CD4-positive, alpha-beta T cell (primary cell): ENCODE data around the gene SNRNP70. TPM values are rescaled to one million over a fixed set of nuclear protein-coding genes. Genes with fewer than 3 reads are reported as not detected.

Experiments used
- ATAC-seq: fragments of 200-7000 bp; cut with Tn5 transposase; one replicate; pipeline ENCODE4 v1.10.0; 2022; ENCODE audit warnings: mild to moderate bottlenecking; ENCODE audit not compliant: poor library complexity
- CTCF ChIA-PET: fragments of 350-600 bp; sonication (Branson Sonifier 250); formaldehyde crosslinking; loops from one replicate; lab custom pipeline; 2021; ENCODE audit warnings: antibody characterized with exemption, inconsistent platforms; lab: Charles Lee
- POLR2A ChIA-PET: fragments of 350-600 bp; sonication (Branson Sonifier 250); formaldehyde crosslinking; loops from one replicate; lab custom pipeline; 2021; ENCODE audit warnings: antibody characterized with exemption, inconsistent platforms; lab: Charles Lee
- DNase-seq, 14 experiments: peaks; one replicate each; pipeline ENCODE4 v3.0.0-alpha.2; 2013 to 2020; ENCODE audit warnings: mixed read lengths in 2 of 14
- H3K27ac ChIP-seq, 2 donors: one replicate each; pipeline versions ENCODE4 v1.5.1 to v1.7.0; 2013; ENCODE audit warnings: low read length in 2 of 2, low read depth in 1 of 2, mild to moderate bottlenecking in 1 of 2
- H3K27me3 ChIP-seq, 2 experiments: 1 replicate in 1 of 2; 2 replicates in 1 of 2; pipeline versions ENCODE4 v1.6.1 to v1.7.0; 2013; ENCODE audit warnings: low read length in 2 of 2, control low read depth in 1 of 2, mild to moderate bottlenecking in 1 of 2, moderate library complexity in 1 of 2; ENCODE audit not compliant: insufficient read depth in 2 of 2, control insufficient read depth in 1 of 2
- H3K36me3 ChIP-seq: one replicate; pipeline ENCODE4 v1.6.1; 2013; ENCODE audit warnings: low read length, control low read depth; ENCODE audit not compliant: insufficient read depth
- H3K4me1 ChIP-seq: one replicate; pipeline ENCODE4 v1.6.1; 2013; ENCODE audit warnings: low read length, control low read depth; ENCODE audit not compliant: insufficient read depth
- H3K4me3 ChIP-seq: one replicate; pipeline ENCODE4 v1.5.1; 2013; ENCODE audit warnings: mild to moderate bottlenecking, low read length, moderate library complexity
- H3K9me3 ChIP-seq, 2 experiments: 1 replicate in 1 of 2; 2 replicates in 1 of 2; pipeline versions ENCODE4 v1.6.1 to v1.7.0; 2013; ENCODE audit warnings: low read length in 2 of 2, mild to moderate bottlenecking in 2 of 2, control low read depth in 1 of 2, moderate library complexity in 1 of 2; ENCODE audit not compliant: control insufficient read depth in 1 of 2, insufficient read depth in 1 of 2
- H3K27ac Mint-ChIP-seq: one replicate; pipeline ENCODE4 v1.8.0; 2020; ENCODE audit warnings: mixed read lengths
- H3K27me3 Mint-ChIP-seq: one replicate; pipeline ENCODE4 v1.8.0; 2021; ENCODE audit warnings: mixed read lengths
- H3K36me3 Mint-ChIP-seq: one replicate; pipeline ENCODE4 v1.8.0; 2021; ENCODE audit warnings: low read depth, mixed read lengths
- H3K4me1 Mint-ChIP-seq: one replicate; pipeline ENCODE4 v1.8.0; 2021; ENCODE audit warnings: low read depth, mixed read lengths
- H3K4me3 Mint-ChIP-seq: one replicate; pipeline ENCODE4 v1.8.0; 2020; ENCODE audit warnings: mild to moderate bottlenecking, mixed read lengths
- H3K9me3 Mint-ChIP-seq: one replicate; pipeline ENCODE4 v1.8.0; 2020; ENCODE audit warnings: mixed read lengths
- intact Hi-C, 2 experiments: fragments of 100-400 bp; cut with DNase I in 1 of 2; cut with micrococcal nuclease in 1 of 2; formaldehyde crosslinking; loops; one replicate each; pipeline versions ENCODE4 v1.15.1 to v1.9.0; 2023 to 2025; cut with DNase I, micrococcal nuclease
- total RNA-seq, 174 experiments: library from RNA in 2 of 174; stranded (reverse) in 2 of 174; gene quantifications; one replicate each; pipeline ENCODE4 v1.2.3 and lab custom pipeline; 2021 to 2026
- TF ChIP-seq, protein P1 (sequence below): fragments of 200-600 bp; IDR thresholded peaks from one replicate; pipeline ENCODE4 v1.8.0; 2022; ENCODE audit warnings: antibody characterized with exemption, mild to moderate bottlenecking

The SNRNP70 gene
- total RNA-seq, 2 experiments from 2014 or later = 375 to 397 TPM

DNA sequence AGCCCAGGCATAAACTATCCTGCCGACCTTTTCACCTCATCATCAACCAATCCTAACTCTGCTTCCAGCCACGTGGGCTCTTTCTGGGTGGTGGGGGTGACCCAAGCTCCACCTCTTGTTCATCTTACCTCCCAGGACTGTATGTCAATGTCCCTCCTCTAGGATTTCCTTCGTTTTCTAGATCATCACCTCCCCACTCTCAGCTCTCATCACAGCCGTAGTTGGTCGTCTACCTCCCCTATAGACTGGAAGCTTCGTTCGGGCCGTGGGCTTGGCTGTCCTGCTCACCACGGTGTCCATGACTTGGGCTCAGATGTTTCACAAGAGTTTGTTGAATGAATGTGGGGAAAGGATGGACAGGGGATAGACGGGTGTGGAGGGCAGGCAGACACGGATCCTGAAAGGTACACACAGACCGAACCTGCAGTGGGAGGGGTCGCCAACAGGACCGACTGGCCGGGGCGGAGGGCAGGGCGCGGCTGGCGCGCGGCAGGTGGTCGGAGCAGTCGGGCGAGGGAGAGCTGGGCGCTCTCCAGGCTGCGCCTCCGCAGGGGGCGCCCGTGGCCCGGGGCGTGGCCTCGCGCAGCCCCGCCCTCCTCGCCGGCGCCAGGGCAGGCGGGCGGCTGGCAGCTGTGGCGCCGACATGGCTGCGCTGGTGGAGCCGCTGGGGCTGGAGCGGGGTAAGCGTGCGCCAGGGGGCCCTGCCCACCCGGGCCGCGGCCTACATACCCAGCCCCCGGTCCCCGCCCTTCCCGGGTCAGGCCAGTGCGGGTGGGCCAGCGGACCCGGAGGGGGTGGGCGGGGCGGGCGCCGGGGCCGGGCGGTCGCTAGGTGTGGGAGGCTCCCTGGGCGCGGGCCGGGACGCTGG, 28.7 kb downstream of the SNRNP70 start, which contains the start of gene LIN7B:
Gene LIN7B (plus strand): TSS at position 609 of the 868 bp plus-strand sequence. CDS start 35 bp downstream, at position 644.
- ATAC-seq = peak; percentile 65
- H3K27me3 ChIP-seq = no peaks in the 10 kb centered on the region
- no peaks in the 10 kb centered on the region for H3K9me3 ChIP-seq
- H3K4me1 ChIP-seq = peaks cover 36% of the 10 kb centered on the region
- CTCF ChIA-PET = interaction anchor here (0.6 to 2.4 kb wide), 21 partner anchors 9 to 467 kb away, joined by 3 to 43 read pairs (median 5); partner anchors contain the start of genes CGB7, PRRG2 and RUVBL2
- DNase-seq = peak; percentile 54 to 92 (median 70)
- Mint-ChIP-seq H3K4me3 (peak within 1 kb of the TSS; percentile 94), H3K27me3 (no peaks in the 10 kb centered on the region), H3K9me3 (no peaks in the 10 kb centered on the region), H3K27ac (peak within 1 kb of the TSS; percentile 46), H3K4me1 (peaks cover 40% of the 10 kb centered on the region), H3K36me3 (peaks cover 10% of the 10 kb centered on the region)
- POLR2A ChIA-PET = interaction anchor here (0.5 to 2.4 kb wide), 12 partner anchors 8 to 942 kb away, joined by 3 to 13 read pairs (median 3); partner anchors contain the start of genes AKT1S1, GYS1 and RUVBL2
- H3K27ac ChIP-seq = no peak within 1 kb of the TSS
- H3K4me3 ChIP-seq = peak within 1 kb of the TSS; percentile 69
- H3K36me3 ChIP-seq = peaks cover 3% of the 10 kb centered on the region
- TF ChIP-seq, protein P1, sequence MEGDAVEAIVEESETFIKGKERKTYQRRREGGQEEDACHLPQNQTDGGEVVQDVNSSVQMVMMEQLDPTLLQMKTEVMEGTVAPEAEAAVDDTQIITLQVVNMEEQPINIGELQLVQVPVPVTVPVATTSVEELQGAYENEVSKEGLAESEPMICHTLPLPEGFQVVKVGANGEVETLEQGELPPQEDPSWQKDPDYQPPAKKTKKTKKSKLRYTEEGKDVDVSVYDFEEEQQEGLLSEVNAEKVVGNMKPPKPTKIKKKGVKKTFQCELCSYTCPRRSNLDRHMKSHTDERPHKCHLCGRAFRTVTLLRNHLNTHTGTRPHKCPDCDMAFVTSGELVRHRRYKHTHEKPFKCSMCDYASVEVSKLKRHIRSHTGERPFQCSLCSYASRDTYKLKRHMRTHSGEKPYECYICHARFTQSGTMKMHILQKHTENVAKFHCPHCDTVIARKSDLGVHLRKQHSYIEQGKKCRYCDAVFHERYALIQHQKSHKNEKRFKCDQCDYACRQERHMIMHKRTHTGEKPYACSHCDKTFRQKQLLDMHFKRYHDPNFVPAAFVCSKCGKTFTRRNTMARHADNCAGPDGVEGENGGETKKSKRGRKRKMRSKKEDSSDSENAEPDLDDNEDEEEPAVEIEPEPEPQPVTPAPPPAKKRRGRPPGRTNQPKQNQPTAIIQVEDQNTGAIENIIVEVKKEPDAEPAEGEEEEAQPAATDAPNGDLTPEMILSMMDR = peak; percentile 47
- intact Hi-C loops = loop anchor here (1.0 to 10.0 kb wide), 4 partner anchors 14 to 639 kb away; no protein-coding TSS in a partner anchor

DNA sequence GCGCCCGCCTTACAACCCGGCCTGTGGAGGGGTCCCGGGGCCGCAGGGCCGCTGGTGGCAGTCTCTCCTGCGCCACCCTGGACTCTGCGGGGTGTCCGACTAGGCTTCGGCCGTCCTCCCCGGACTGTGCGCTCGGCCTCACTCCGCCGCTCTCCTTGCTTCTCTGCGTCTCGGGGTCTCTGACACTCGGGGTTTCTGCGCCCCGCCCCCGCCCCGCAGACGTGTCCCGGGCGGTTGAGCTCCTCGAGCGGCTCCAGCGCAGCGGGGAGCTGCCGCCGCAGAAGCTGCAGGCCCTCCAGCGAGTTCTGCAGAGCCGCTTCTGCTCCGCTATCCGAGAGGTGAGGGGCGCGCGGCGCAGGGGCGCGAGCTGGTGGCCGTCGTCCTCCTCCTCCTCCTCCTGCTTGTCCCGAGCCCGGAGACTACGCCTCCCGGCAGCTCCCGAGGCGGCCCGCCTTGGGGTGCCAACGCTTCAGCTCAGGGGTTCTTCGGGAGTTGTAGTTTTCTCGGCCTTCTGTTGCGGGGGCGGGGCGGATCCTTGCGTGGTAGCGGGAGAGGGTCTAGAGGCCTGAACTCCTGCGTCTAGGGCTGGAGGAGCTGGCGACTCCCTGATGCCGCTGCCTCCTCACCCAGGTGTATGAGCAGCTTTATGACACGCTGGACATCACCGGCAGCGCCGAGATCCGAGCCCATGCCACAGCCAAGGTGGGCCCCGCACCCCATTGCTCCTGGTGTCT, 29.5 kb downstream of the SNRNP70 start:
- H3K27ac Mint-ChIP-seq = no peak overlapping the region
- peaks cover 40% of the 10 kb centered on the region for H3K4me1 Mint-ChIP-seq
- H3K9me3 ChIP-seq = no peaks in the 10 kb centered on the region
- ATAC-seq = no peak
- H3K27ac ChIP-seq = no peak overlapping the region
- TF ChIP-seq, protein P1 = no peak
- intact Hi-C loops = loop anchor here (1.0 to 10.0 kb wide), 5 partner anchors 14 to 640 kb away; partner anchors contain the start of gene DBP (in 1 of the 2)
- peaks cover 4% of the 10 kb centered on the region for H3K36me3 Mint-ChIP-seq
- peak in 12 of 14 experiments; percentile 19 to 76 (median 52) for DNase-seq
- POLR2A ChIA-PET = interaction anchor here (0.9 to 2.4 kb wide), 9 partner anchors 9 to 762 kb away, joined by 3 to 13 read pairs (median 4); partner anchors contain the start of genes AKT1S1, GYS1 and RUVBL2
- H3K4me3 Mint-ChIP-seq = peak overlapping the region; percentile 83
- H3K9me3 Mint-ChIP-seq = no peaks in the 10 kb centered on the region
- H3K36me3 ChIP-seq = no peaks in the 10 kb centered on the region
- peaks cover 42% of the 10 kb centered on the region for H3K4me1 ChIP-seq
- H3K27me3 ChIP-seq = no peaks in the 10 kb centered on the region
- H3K4me3 ChIP-seq = peak overlapping the region; percentile 69
- CTCF ChIA-PET = interaction anchor here (0.6 to 2.4 kb wide), 21 partner anchors 10 to 466 kb away, joined by 3 to 43 read pairs (median 5); partner anchors contain the start of genes CGB7, PRRG2 and RUVBL2
- H3K27me3 Mint-ChIP-seq = no peaks in the 10 kb centered on the region

DNA sequence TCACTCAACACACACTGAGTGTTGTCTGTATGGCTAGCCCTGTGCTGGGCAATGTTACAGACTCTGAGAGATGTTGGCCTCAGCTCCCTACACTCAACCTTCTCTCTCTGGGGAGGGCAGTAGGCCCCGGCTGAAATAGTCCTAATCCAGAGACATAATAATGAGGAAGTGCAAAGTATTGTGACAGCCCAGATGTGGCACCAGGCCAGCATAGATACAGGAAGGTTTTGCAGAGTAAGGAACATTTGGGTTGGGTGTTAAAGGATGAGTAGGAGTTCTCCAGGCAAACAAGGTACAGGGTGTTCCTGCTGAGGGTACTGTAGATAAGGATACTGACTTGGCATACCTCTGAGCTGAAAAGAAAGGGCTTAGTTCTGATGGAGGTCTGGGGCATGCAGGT, 31.3 kb downstream of the SNRNP70 start:
- H3K27ac ChIP-seq = no peak overlapping the region
- intact Hi-C loops = loop anchor here in 1 of 2 experiments (5.0 to 10.0 kb wide), 2 partner anchors 479 to 642 kb away; partner anchors contain the start of gene DBP
- H3K4me3 ChIP-seq = no peak overlapping the region
- H3K4me1 ChIP-seq = peaks cover 52% of the 10 kb centered on the region
- TF ChIP-seq, protein P1 = no peak
- Mint-ChIP-seq H3K4me3 (peak overlapping the region; percentile 92), H3K36me3 (peaks cover 4% of the 10 kb centered on the region), H3K27me3 (no peaks in the 10 kb centered on the region), H3K4me1 (peaks cover 48% of the 10 kb centered on the region), H3K27ac (no peak overlapping the region), H3K9me3 (no peaks in the 10 kb centered on the region)
- no peaks in the 10 kb centered on the region for H3K36me3 ChIP-seq
- CTCF ChIA-PET = interaction anchor here (0.7 to 2.3 kb wide), 3 partner anchors 10 to 913 kb away, joined by 3 to 9 read pairs (median 7); no protein-coding TSS in a partner anchor
- H3K27me3 ChIP-seq = no peaks in the 10 kb centered on the region
- ATAC-seq (no peak), DNase-seq (no peak)
- no peaks in the 10 kb centered on the region for H3K9me3 ChIP-seq
- POLR2A ChIA-PET = interaction anchor here (0.7 to 1.4 kb wide), 2 partner anchors 123 to 377 kb away, joined by 3 to 5 read pairs; partner anchors contain the start of genes GYS1 and RUVBL2
